Measurements from ENCODE around the gene RNF152.

DNA sequence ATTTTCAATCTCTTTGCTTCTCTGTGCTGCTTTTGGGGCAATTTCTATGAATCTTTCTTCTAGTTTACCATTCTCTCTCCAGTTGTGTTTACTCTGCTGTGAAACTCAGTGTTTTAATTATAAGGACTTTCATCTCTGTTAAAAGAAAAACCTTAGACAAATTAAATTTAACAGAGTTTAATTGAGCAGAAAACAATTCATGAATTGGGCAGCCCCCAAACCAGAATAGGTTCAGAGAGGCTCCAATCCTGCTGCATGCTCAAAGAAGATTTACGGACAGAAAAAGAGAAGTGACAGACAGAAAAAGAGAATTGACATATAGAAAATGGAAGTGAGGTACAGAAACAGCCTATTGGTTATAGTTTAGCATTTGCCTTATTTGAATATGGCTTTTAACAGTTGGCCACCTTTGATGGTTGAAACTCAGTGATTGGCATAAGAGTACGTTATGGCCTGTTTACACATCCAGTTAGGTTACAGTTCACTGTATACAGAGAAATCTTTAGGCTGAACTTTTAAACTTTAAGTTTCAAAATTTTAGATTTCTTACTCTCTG is 120.4 kb downstream of the RNF152 start:
- TF ChIP-seq, protein P1, sequence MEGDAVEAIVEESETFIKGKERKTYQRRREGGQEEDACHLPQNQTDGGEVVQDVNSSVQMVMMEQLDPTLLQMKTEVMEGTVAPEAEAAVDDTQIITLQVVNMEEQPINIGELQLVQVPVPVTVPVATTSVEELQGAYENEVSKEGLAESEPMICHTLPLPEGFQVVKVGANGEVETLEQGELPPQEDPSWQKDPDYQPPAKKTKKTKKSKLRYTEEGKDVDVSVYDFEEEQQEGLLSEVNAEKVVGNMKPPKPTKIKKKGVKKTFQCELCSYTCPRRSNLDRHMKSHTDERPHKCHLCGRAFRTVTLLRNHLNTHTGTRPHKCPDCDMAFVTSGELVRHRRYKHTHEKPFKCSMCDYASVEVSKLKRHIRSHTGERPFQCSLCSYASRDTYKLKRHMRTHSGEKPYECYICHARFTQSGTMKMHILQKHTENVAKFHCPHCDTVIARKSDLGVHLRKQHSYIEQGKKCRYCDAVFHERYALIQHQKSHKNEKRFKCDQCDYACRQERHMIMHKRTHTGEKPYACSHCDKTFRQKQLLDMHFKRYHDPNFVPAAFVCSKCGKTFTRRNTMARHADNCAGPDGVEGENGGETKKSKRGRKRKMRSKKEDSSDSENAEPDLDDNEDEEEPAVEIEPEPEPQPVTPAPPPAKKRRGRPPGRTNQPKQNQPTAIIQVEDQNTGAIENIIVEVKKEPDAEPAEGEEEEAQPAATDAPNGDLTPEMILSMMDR (IDR thresholded peaks at IDR 0.05; ENCODE audit: low read depth, low read length, poor library complexity, severe bottlenecking) = no peak
- TF ChIP-seq EZH2phosphoT487 (IDR thresholded peaks at IDR 0.05; ENCODE audit: borderline replicate concordance, low read length) = no peak

All from DOHH2 (cell line).